ENCODE data around the gene SHC3. TPM values are rescaled to one million over a fixed set of nuclear protein-coding genes. Genes with fewer than 3 reads are reported as not detected.
A peak's percentile ranks its signal among the peaks of the same experiment; 100 is the strongest.

SHC3 gene
- polyA plus RNA-seq, 3 donors, result not detected

DNA sequence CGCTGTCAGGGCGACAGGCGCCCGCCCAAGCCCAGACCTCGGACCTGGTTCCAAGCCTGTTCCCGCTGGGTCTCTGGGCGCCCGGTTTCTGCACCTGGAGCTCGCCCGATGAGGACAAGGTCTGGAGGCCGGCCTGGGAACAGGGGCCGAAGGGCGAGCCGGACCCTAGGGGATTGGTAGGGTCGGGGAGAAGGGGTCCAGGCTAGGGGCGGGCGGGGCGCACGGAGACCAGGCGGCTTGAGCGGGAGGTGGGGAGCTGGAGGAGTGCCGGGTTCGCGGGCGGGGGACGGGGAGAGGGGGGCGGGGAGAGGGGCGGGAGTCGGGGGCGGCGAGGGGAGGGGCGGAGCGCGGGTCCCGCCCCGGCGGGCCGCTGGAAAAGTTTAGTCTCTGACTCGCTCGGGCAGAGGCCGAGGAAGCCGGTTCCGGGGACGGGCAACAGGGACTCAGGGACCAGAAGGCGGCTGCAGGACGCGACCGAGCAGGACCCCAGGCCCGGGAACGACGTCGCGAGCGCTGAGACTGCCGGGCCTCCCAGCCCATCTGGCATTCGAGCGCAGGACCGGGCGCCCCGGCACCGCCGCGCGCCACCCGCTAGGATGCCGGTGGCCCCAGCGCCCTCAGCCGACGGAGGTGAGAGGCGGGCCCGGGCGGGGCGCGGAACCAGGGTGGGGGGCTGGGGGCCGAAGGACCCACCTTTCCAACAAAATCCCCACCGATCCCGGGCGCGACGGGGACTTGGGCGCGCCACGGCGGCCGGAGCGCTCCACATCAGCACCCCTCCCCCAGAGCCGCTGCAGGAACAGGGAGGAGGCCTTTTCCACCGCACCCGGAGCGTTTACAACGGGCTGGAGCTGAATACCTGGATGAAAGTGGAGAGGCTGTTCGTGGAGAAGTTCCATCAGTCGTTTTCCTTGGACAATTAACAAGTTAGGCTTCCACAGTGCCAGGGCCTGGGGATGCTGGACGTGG, 187.3 kb downstream of the SHC3 start, which contains the start of gene S1PR3:
TSS of gene S1PR3 (plus strand) at position 403 of the 969 bp plus-strand sequence. CDS start 9,733 bp downstream, outside the sequence.
- peaks cover 23 to 28% of the 10 kb centered on the region in 2 donors for H3K36me3 ChIP-seq (replicated peaks in 1 of 2; ENCODE audit: control insufficient read depth in 1 of 2, insufficient read depth in 2 of 2, low read length in 2 of 2)
- H4K20me1 ChIP-seq (ENCODE audit: insufficient read depth, low read length), result peaks cover 47% of the 10 kb centered on the region
- H3K9ac ChIP-seq (ENCODE audit: insufficient read depth, low read length, poor library complexity, severe bottlenecking), result peak within 1 kb of the TSS; percentile 90
- peak within 1 kb of the TSS; percentile 76 to 90 for H3K27ac ChIP-seq (ENCODE audit: low read depth in 1 of 2, low read length in 2 of 2)
- peak; percentile 32 to 44 (median 43) for DNase-seq
- H2AFZ ChIP-seq (ENCODE audit: insufficient read depth, low read depth, low read length, poor library complexity, severe bottlenecking), result peak within 1 kb of the TSS; percentile 81
- H3K27me3 Mint-ChIP-seq (ENCODE audit: low read depth in 3 of 3), result peaks cover 0 to 2% (median 0%) of the 10 kb centered on the region in 3 donors
- H3K27me3 ChIP-seq (ENCODE audit: control insufficient read depth in 2 of 2, insufficient read depth in 2 of 2, low read length in 2 of 2), result no peaks in the 10 kb centered on the region
- H3K9me3 Mint-ChIP-seq, result peaks cover 0 to 2% (median 0%) of the 10 kb centered on the region in 7 donors
- WGBS (ENCODE audit: insufficient coverage), result 2% methylated on average over 46 of the region's 94 CpGs
- TF ChIP-seq, protein P1, sequence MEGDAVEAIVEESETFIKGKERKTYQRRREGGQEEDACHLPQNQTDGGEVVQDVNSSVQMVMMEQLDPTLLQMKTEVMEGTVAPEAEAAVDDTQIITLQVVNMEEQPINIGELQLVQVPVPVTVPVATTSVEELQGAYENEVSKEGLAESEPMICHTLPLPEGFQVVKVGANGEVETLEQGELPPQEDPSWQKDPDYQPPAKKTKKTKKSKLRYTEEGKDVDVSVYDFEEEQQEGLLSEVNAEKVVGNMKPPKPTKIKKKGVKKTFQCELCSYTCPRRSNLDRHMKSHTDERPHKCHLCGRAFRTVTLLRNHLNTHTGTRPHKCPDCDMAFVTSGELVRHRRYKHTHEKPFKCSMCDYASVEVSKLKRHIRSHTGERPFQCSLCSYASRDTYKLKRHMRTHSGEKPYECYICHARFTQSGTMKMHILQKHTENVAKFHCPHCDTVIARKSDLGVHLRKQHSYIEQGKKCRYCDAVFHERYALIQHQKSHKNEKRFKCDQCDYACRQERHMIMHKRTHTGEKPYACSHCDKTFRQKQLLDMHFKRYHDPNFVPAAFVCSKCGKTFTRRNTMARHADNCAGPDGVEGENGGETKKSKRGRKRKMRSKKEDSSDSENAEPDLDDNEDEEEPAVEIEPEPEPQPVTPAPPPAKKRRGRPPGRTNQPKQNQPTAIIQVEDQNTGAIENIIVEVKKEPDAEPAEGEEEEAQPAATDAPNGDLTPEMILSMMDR (IDR thresholded peaks at IDR 0.05), result no peak
- H3K4me1 ChIP-seq (ENCODE audit: control insufficient read depth in 1 of 2, insufficient read depth in 2 of 2, low read length in 2 of 2), result peaks cover 56 to 66% of the 10 kb centered on the region in 2 donors
- intact Hi-C loops (cut with micrococcal nuclease), result loop anchor here in 1 of 2 donors (5.0 kb wide), 1 partner anchor 54 kb away; no protein-coding TSS in a partner anchor
- H3K36me3 Mint-ChIP-seq, result peaks cover 34 to 37% of the 10 kb centered on the region in 2 donors
- peak within 1 kb of the TSS; percentile 84 to 99 (median 98) for H3K27ac Mint-ChIP-seq
- H3K4me1 Mint-ChIP-seq, result peaks cover 72% of the 10 kb centered on the region
- peak within 1 kb of the TSS; percentile 94 to 99 (median 99) for H3K4me3 ChIP-seq (replicated peaks in 1 of 3; ENCODE audit: low read depth in 2 of 3, low read length in 3 of 3)
- peaks cover 50% of the 10 kb centered on the region for H3K79me2 ChIP-seq (ENCODE audit: insufficient read depth, low read length)
- peak within 1 kb of the TSS; percentile 94 for H3K4me2 ChIP-seq (replicated peaks; ENCODE audit: extremely low read depth, low read length, poor library complexity, severe bottlenecking)
- H3K9me3 ChIP-seq (replicated peaks in 1 of 2; ENCODE audit: control insufficient read depth in 1 of 2, insufficient read depth in 1 of 2, low read length in 2 of 2), result no peaks in the 10 kb centered on the region
- H3K4me3 Mint-ChIP-seq, result peak within 1 kb of the TSS; percentile 96 to 97

GRCh38 chr9:88990729-88991065, 187.9 kb downstream of the SHC3 start:
- Histone ChIP-seq H4K20me1 (ENCODE audit: insufficient read depth, low read length) (peaks cover 40% of the 10 kb centered on the region), H3K36me3 (replicated peaks in 1 of 2; ENCODE audit: control insufficient read depth in 1 of 2, insufficient read depth in 2 of 2, low read length in 2 of 2) (peaks cover 17 to 21% of the 10 kb centered on the region in 2 donors), H3K27me3 (ENCODE audit: control insufficient read depth in 2 of 2, insufficient read depth in 2 of 2, low read length in 2 of 2) (no peaks in the 10 kb centered on the region), H3K4me1 (ENCODE audit: control insufficient read depth in 1 of 2, insufficient read depth in 2 of 2, low read length in 2 of 2) (peaks cover 56 to 60% of the 10 kb centered on the region in 2 donors), H2AFZ (ENCODE audit: insufficient read depth, low read depth, low read length, poor library complexity, severe bottlenecking) (peak overlapping the region; percentile 81), H3K79me2 (ENCODE audit: insufficient read depth, low read length) (peaks cover 44% of the 10 kb centered on the region), H3K9me3 (replicated peaks in 1 of 2; ENCODE audit: control insufficient read depth in 1 of 2, insufficient read depth in 1 of 2, low read length in 2 of 2) (no peaks in the 10 kb centered on the region), H3K27ac (ENCODE audit: low read depth in 1 of 2, low read length in 2 of 2) (peak overlapping the region; percentile 76 to 90), H3K9ac (ENCODE audit: insufficient read depth, low read length, poor library complexity, severe bottlenecking) (peak overlapping the region; percentile 90), H3K4me2 (replicated peaks; ENCODE audit: extremely low read depth, low read length, poor library complexity, severe bottlenecking) (peak overlapping the region; percentile 94), H3K4me3 (replicated peaks in 1 of 3; ENCODE audit: low read depth in 2 of 3, low read length in 3 of 3) (peak overlapping the region; percentile 94 to 99 (median 99))
- 11% methylated on average over 19 of the region's 21 CpGs for WGBS (ENCODE audit: insufficient coverage)
- peaks cover 28 to 30% of the 10 kb centered on the region in 2 donors for H3K36me3 Mint-ChIP-seq
- intact Hi-C loops (cut with micrococcal nuclease), result loop anchor here in 1 of 2 donors (5.0 kb wide), 1 partner anchor 53 kb away; no protein-coding TSS in a partner anchor
- H3K27ac Mint-ChIP-seq, result peak overlapping the region; percentile 42 to 99 (median 89)
- H3K4me3 Mint-ChIP-seq, result peak overlapping the region; percentile 88 to 96
- H3K27me3 Mint-ChIP-seq (ENCODE audit: low read depth in 3 of 3), result peaks cover 0 to 2% (median 1%) of the 10 kb centered on the region in 3 donors
- TF ChIP-seq, protein P1 (IDR thresholded peaks at IDR 0.05), result no peak
- H3K4me1 Mint-ChIP-seq, result peaks cover 68% of the 10 kb centered on the region
- DNase-seq, result no peak
- H3K9me3 Mint-ChIP-seq, result peaks cover 0 to 2% (median 0%) of the 10 kb centered on the region in 7 donors
